Liver (tissue), 9 donors: ENCODE measurements around the gene MFAP5. TPM values are rescaled to one million over a fixed set of nuclear protein-coding genes. Genes with fewer than 3 reads are reported as not detected.

Source experiments
- DNase-seq: peaks from one replicate; pipeline ENCODE4 v3.0.0-alpha.2; 2017; ENCODE audit warnings: low spot score
- H3K27ac ChIP-seq, 2 donors: one replicate each; pipeline ENCODE4 v1.7.0; 2013; ENCODE audit warnings: inconsistent platforms in 2 of 2, low read length in 2 of 2, control low read depth in 1 of 2, low read depth in 1 of 2, mild to moderate bottlenecking in 1 of 2
- H3K27me3 ChIP-seq, 4 donors: one replicate each; pipeline versions ENCODE4 v1.6.1 to v1.7.0; 2013; ENCODE audit warnings: low read length in 3 of 4, inconsistent platforms in 1 of 4, mild to moderate bottlenecking in 1 of 4, moderate library complexity in 1 of 4; ENCODE audit not compliant: control insufficient read depth in 4 of 4, insufficient read depth in 4 of 4
- H3K36me3 ChIP-seq, 4 donors: one replicate each; pipeline versions ENCODE4 v1.6.1 to v1.7.0; 2013; ENCODE audit warnings: low read length in 3 of 4, mild to moderate bottlenecking in 3 of 4, low read depth in 1 of 4, moderate library complexity in 1 of 4; ENCODE audit not compliant: control insufficient read depth in 4 of 4, insufficient read depth in 3 of 4
- H3K4me1 ChIP-seq, 4 donors: one replicate each; pipeline versions ENCODE4 v1.6.1 to v1.7.0; 2013; ENCODE audit warnings: low read length in 3 of 4, mild to moderate bottlenecking in 3 of 4, moderate library complexity in 1 of 4; ENCODE audit not compliant: control insufficient read depth in 4 of 4, insufficient read depth in 4 of 4
- H3K4me3 ChIP-seq, 3 donors: one replicate each; pipeline versions ENCODE4 v1.6.1 to v1.7.0; 2013; ENCODE audit warnings: low read length in 3 of 3, control low read depth in 1 of 3, low read depth in 1 of 3, mild to moderate bottlenecking in 1 of 3
- H3K9ac ChIP-seq, 2 donors: one replicate each; pipeline ENCODE4 v1.7.0; 2013; ENCODE audit warnings: low read length in 2 of 2, mild to moderate bottlenecking in 2 of 2, moderate library complexity in 2 of 2, control low read depth in 1 of 2, low read depth in 1 of 2
- H3K9me3 ChIP-seq, 4 donors: one replicate each; pipeline versions ENCODE4 v1.6.1 to v1.7.0; 2013; ENCODE audit warnings: low read length in 3 of 4; ENCODE audit not compliant: control insufficient read depth in 4 of 4
- EGR1 ChIP-seq, 2 donors: IDR thresholded peaks; 2 replicates each; pipeline ENCODE4 v1.6.1; 2016 to 2018; ENCODE audit warnings: antibody characterized with exemption in 2 of 2, low read depth in 2 of 2
- FOXA1 ChIP-seq: IDR thresholded peaks from 2 replicates; pipeline ENCODE4 v1.6.1; 2016; ENCODE audit warnings: antibody characterized with exemption
- FOXA2 ChIP-seq: IDR thresholded peaks from 2 replicates; pipeline ENCODE4 v1.6.1; 2016; ENCODE audit warnings: antibody characterized with exemption
- HNF4G ChIP-seq: IDR thresholded peaks from 2 replicates; pipeline ENCODE4 v1.6.1; 2016; ENCODE audit warnings: antibody characterized with exemption
- JUND ChIP-seq, 2 donors: IDR thresholded peaks; 2 replicates each; pipeline ENCODE4 v1.6.1; 2016; ENCODE audit warnings: antibody characterized with exemption in 2 of 2
- RAD21 ChIP-seq, 2 donors: IDR thresholded peaks; 2 replicates each; pipeline ENCODE4 v1.6.1; 2016; ENCODE audit warnings: antibody characterized with exemption in 2 of 2, mild to moderate bottlenecking in 2 of 2
- RXRA ChIP-seq, 2 donors: IDR thresholded peaks; 2 replicates each; pipeline ENCODE4 v1.6.1; 2017 to 2018; ENCODE audit warnings: antibody characterized with exemption in 2 of 2, mild to moderate bottlenecking in 1 of 2
- SP1 ChIP-seq: IDR thresholded peaks from 2 replicates; pipeline ENCODE4 v1.6.1; 2018; ENCODE audit warnings: antibody characterized with exemption, mild to moderate bottlenecking
- TAF1 ChIP-seq: conservative IDR thresholded peaks from 2 replicates; pipeline ENCODE4 v1.6.1; 2016; ENCODE audit warnings: antibody characterized with exemption, mild to moderate bottlenecking
- YY1 ChIP-seq: IDR thresholded peaks from 2 replicates; pipeline ENCODE4 v1.6.1; 2016; ENCODE audit warnings: antibody characterized with exemption, mild to moderate bottlenecking
- WGBS: extraction: QIAGEN DNeasy Blood & Tissue Kit; methylation state at CpG from one replicate; pipeline ENCODE4 v1.1.7; 2013; 5-methylcytosine and 5-hydroxymethylcytosine counted together
- polyA plus RNA-seq, 2 donors: library from polyadenylated mRNA; stranded (reverse) in 1 of 2; unstranded in 1 of 2; fragments of 200-250 nt in 1 of 2; fragments of >200 nt in 1 of 2; fragmentation: Nextera tagmentation in 1 of 2; extraction: Ambion mirVana in 1 of 2; gene quantifications; one replicate each; pipeline versions ENCODE4 v1.2.1 to v1.2.3, GENCODE V29; 2013 to 2015
- total RNA-seq, 2 donors: library from RNA; depleted of rRNA; stranded (reverse); fragments of >200 nt; gene quantifications; one replicate each; pipeline ENCODE4 v1.2.3, GENCODE V29; 2014
- TF ChIP-seq, protein P1 (sequence below): IDR thresholded peaks from 2 replicates; pipeline ENCODE4 v1.6.1; 2016; ENCODE audit warnings: antibody characterized with exemption, mild to moderate bottlenecking
- TF ChIP-seq, protein P2 (sequence below): IDR thresholded peaks from 2 replicates; pipeline ENCODE4 v1.6.1; 2016; ENCODE audit warnings: antibody characterized with exemption
- TF ChIP-seq, protein P3 (sequence below): IDR thresholded peaks from 2 replicates; pipeline ENCODE4 v1.6.1; 2016; ENCODE audit warnings: antibody characterized with exemption
- TF ChIP-seq, protein P4 (sequence below): IDR thresholded peaks from 2 replicates; pipeline ENCODE4 v1.6.1; 2016; ENCODE audit warnings: antibody characterized with exemption
- donor health status: healthy.
- donor health status: healthy.
- donor health status: healthy.
- donor health status: healthy.
- donor health status: healthy.

MFAP5 gene
- total and polyA plus RNA-seq, 4 donors: 0.20 to 0.42 TPM; not detected in 2

DNA sequence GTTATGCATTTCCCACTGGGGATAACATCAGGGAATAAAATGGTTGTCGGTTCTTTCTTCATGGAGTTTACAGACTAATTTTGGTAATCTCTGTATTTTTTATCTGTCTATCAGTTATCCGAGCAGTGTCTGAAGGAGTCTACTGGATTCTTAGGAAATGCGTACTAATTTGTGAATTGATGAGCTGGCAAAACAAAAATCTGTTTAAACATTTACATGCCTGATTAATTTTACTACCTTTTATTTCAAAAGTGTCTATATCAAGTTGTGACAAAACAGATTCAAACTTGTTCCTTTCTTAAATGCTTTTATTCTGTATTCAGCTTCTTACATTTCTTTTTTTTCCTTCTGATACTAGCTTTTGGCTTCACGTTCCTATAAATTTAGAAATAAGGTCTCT is 39.5 kb upstream of the MFAP5 start:
- no peaks in the 10 kb centered on the region for H3K36me3 ChIP-seq
- no peak overlapping the region for H3K4me3 ChIP-seq
- no peak overlapping the region for H3K9ac ChIP-seq
- TF ChIP-seq, protein P1, sequence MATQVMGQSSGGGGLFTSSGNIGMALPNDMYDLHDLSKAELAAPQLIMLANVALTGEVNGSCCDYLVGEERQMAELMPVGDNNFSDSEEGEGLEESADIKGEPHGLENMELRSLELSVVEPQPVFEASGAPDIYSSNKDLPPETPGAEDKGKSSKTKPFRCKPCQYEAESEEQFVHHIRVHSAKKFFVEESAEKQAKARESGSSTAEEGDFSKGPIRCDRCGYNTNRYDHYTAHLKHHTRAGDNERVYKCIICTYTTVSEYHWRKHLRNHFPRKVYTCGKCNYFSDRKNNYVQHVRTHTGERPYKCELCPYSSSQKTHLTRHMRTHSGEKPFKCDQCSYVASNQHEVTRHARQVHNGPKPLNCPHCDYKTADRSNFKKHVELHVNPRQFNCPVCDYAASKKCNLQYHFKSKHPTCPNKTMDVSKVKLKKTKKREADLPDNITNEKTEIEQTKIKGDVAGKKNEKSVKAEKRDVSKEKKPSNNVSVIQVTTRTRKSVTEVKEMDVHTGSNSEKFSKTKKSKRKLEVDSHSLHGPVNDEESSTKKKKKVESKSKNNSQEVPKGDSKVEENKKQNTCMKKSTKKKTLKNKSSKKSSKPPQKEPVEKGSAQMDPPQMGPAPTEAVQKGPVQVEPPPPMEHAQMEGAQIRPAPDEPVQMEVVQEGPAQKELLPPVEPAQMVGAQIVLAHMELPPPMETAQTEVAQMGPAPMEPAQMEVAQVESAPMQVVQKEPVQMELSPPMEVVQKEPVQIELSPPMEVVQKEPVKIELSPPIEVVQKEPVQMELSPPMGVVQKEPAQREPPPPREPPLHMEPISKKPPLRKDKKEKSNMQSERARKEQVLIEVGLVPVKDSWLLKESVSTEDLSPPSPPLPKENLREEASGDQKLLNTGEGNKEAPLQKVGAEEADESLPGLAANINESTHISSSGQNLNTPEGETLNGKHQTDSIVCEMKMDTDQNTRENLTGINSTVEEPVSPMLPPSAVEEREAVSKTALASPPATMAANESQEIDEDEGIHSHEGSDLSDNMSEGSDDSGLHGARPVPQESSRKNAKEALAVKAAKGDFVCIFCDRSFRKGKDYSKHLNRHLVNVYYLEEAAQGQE: no peak
- TF ChIP-seq FOXA2 (no peak), EGR1 (IDR thresholded peaks at IDR 0.05; ENCODE audit: low read depth in 2 of 2) (no peak), TAF1 (no peak), RXRA (IDR thresholded peaks at IDR 0.05) (no peak), SP1 (no peak), FOXA1 (no peak), RAD21 (IDR thresholded peaks at IDR 0.05) (no peak), HNF4G (no peak), JUND (IDR thresholded peaks at IDR 0.05) (no peak), YY1 (no peak)
- TF ChIP-seq, protein P2, sequence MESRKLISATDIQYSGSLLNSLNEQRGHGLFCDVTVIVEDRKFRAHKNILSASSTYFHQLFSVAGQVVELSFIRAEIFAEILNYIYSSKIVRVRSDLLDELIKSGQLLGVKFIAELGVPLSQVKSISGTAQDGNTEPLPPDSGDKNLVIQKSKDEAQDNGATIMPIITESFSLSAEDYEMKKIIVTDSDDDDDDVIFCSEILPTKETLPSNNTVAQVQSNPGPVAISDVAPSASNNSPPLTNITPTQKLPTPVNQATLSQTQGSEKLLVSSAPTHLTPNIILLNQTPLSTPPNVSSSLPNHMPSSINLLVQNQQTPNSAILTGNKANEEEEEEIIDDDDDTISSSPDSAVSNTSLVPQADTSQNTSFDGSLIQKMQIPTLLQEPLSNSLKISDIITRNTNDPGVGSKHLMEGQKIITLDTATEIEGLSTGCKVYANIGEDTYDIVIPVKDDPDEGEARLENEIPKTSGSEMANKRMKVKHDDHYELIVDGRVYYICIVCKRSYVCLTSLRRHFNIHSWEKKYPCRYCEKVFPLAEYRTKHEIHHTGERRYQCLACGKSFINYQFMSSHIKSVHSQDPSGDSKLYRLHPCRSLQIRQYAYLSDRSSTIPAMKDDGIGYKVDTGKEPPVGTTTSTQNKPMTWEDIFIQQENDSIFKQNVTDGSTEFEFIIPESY: no peak
- TF ChIP-seq, protein P3, sequence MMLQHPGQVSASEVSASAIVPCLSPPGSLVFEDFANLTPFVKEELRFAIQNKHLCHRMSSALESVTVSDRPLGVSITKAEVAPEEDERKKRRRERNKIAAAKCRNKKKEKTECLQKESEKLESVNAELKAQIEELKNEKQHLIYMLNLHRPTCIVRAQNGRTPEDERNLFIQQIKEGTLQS: no peak
- H3K27ac ChIP-seq: no peak overlapping the region
- H3K9me3 ChIP-seq: no peaks in the 10 kb centered on the region
- peaks cover 7 to 11% (median 9%) of the 10 kb centered on the region in 4 donors for H3K4me1 ChIP-seq
- no peaks in the 10 kb centered on the region for H3K27me3 ChIP-seq
- WGBS: 94% methylated on average over 4 of the region's 4 CpGs
- DNase-seq: no peak

DNA sequence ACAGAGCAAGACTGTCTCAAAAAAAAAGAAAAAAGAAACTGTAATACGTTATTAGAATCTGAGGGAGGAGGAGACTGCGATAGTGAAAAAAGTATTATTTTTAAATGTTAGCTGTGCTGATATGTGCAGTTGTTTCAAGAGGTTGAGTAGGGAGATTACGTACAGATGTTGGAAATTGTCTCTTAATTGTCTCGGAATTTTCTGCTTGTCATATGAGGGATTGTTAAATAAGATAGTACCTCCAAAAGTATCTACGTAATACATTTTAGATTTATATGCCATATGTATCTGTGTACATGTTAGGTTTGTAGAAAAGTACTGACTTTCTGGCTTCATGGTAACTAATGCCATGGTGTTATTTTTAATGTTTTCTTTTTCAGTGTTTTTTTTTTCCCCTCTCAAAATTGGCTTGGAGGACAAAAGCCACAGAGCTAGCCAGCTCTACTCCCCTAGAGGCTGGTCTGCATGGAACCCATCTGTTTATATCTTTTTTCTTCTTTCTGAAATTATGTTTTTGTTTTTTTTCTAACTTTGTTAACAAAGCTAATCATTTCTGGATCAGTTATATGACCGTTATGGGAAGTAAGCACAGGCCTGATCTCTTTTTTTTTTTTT is 38.5 kb upstream of the MFAP5 start:
- Histone ChIP-seq H3K9me3 (no peaks in the 10 kb centered on the region), H3K27me3 (no peaks in the 10 kb centered on the region), H3K36me3 (no peaks in the 10 kb centered on the region), H3K4me1 (peaks cover 9 to 15% (median 11%) of the 10 kb centered on the region in 4 donors), H3K4me3 (no peak overlapping the region), H3K9ac (no peak overlapping the region), H3K27ac (no peak overlapping the region)
- 92% methylated on average over 6 of the region's 6 CpGs for WGBS
- DNase-seq: no peak
- TF ChIP-seq FOXA2: no peak
- TF ChIP-seq, protein P4, sequence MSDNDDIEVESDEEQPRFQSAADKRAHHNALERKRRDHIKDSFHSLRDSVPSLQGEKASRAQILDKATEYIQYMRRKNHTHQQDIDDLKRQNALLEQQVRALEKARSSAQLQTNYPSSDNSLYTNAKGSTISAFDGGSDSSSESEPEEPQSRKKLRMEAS: no peak
- TF ChIP-seq HNF4G: no peak
- no peak for TF ChIP-seq TAF1
- no peak for TF ChIP-seq EGR1 (IDR thresholded peaks at IDR 0.05; ENCODE audit: low read depth in 2 of 2)
